Fibroblast of mammary gland (primary cell): ENCODE data around the gene WDR86.

Experiments
- DNase-seq: peaks from one replicate; pipeline ENCODE4 v3.0.0-alpha.2; 2010; ENCODE audit warnings: low read depth
- H3K4me3 ChIP-seq: 2 replicates; pipeline ENCODE4 v1.5.1; 2011; ENCODE audit warnings: low read depth, mild to moderate bottlenecking, low read length, moderate library complexity; ENCODE audit not compliant: control insufficient read depth
- CTCF ChIP-seq: conservative IDR thresholded peaks from 2 replicates; pipeline ENCODE4 v1.5.1; 2011; ENCODE audit warnings: low read depth, low read length, inconsistent platforms; ENCODE audit not compliant: control insufficient read depth, insufficient read depth

The WDR86 gene

GRCh38 chr7:151390598-151391357, 19.1 kb downstream of the WDR86 start:
- H3K4me3 ChIP-seq: no peak overlapping the region
- DNase-seq: no peak
- no peak for TF ChIP-seq CTCF

DNA sequence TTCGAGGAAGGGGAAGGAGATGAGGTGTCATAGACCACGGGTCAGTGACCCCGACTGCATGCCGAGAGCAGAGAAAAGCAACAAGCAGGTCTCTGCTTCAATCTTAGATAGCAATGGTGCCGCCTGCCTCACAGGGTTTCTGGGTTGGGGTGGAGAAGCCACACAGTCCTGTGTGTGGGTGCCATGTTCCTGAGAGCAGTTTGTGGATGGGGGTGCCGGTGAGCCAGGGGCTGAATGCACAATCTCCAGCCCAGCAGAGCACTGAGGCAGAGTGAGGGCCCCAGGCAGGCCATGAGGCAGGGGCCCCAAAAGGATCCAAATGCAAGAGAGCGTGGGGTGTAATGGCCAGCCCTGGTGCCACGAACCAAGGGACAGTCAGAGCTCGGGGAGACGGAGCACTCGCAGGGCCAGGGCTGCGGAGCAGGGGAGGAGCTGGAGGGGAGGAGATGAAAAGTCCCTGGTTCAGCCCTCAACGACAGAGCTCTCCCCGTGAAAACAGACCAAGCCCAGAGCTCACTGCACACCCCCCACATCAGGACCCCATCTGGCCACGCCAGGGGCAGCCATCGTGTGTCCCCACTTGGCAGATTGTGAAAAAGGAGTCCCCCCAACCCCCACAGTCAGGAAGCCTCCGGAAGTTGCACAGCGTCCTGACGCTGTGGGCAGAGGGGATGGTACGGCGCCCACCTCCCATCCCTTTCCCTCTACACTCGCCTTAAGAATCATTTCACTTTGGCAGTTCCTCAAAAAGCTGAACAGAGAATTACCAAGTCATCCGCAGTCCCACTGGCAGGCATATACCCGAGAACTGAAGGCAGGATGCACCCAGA, 19.9 kb downstream of the WDR86 start:
- no peak for DNase-seq
- H3K4me3 ChIP-seq: no peak overlapping the region
- TF ChIP-seq CTCF: no peak

DNA sequence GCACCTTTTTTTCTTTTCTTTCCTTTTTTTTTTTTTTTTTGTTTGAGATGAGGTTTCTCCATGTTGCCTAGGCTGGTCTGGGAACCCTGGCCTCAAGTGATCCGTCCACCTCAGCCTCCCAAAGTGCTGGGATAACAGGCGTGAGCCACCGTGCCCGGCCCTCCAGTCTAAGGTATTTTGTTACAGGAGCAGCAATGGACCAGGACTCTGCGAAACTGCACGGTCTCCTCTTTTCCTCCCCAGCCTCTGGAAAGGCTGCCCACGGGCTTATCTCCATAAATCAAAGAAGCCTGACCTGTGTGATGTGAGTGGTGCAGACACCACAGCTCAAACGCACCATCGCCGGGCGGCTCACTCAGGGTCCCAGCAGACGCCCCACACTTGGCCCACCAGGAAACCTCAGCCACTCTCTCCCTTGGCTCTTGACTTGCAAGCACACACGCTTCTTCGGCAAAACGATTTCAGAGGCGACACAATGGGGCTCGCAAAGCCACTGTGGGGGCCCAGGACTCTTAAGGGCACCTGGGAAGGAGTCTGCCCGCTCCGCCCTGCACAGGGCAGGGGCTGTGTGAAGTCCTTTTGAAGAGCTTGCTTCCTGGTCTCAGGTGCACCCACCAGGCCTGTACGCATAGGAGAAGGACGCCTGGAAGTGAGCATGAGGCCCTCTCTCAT, 20.6 kb downstream of the WDR86 start:
- no peak for TF ChIP-seq CTCF
- no peak overlapping the region for H3K4me3 ChIP-seq
- no peak for DNase-seq

- DNase-seq: no peak
- no peak overlapping the region for H3K4me3 ChIP-seq
- no peak for TF ChIP-seq CTCF
Measured at GRCh38 chr7:151388430-151388829, 21.4 kb downstream of the WDR86 start.

DNA sequence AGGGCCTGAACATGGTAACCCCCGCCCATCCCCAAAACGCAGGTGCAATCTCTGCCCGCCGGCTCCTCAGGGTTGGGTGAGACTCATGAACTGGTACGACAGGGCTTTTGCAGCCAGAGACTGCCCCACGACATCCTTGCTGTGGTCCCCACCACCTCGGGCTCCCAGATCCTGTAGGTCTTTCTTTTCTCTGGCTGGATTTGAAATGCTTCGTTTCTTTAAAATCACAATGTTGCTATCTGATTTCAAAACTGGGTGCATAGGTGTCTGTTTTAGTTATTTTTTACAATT, 21.9 kb downstream of the WDR86 start:
- TF ChIP-seq CTCF: no peak
- no peak for DNase-seq

DNA sequence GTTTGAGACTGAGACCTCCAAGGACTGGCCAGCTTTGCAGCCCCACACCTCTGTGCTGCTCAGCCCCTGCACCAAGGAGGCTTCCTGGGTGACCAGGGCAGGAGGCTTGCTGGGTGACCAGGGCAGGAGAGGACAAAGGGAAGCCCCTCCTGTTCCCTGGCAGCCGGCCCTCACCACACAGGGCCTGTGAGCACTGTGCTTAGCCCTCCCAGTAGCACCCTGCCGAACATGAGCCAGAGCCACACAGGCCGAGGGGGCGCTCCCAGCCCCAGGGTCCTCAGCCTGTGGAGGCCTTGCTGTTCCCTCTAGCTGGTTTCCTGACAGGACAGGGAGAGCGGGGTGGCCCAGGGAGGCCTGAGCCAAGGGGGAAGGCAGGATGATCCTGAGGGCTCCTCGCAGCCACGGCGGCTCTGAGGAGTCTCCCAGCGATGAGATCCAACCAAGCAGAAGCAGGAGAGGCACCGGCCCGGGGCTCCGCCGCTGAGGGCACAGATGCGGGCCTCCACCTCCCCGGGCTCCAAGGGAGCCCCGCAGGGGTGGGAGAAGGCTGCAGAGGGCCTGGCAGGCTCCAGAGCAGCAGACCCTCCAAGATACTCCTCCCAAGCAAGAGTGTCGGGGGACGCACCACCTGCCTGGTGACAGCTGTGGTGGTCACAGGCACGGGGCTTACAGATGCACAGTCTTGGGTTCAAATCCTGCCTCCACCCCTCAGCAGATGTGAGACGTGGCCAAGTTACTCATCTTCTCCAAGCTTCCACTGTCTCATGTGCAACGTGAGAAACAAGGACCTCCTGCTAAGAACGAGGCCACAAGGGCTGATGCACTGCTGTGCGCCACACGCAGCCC, 22.5 kb downstream of the WDR86 start:
- H3K4me3 ChIP-seq: no peak overlapping the region
- no peak for TF ChIP-seq CTCF
- DNase-seq: no peak

More for the DNA sequence above, 21.9 kb downstream of the WDR86 start:
- no peak overlapping the region for H3K4me3 ChIP-seq
